ENCODE data around the gene CNDP1. TPM values are rescaled to one million over a fixed set of nuclear protein-coding genes. Genes with fewer than 3 reads are reported as not detected.

CNDP1 gene
- polyA plus RNA-seq, 1 experiment = not detected

DNA sequence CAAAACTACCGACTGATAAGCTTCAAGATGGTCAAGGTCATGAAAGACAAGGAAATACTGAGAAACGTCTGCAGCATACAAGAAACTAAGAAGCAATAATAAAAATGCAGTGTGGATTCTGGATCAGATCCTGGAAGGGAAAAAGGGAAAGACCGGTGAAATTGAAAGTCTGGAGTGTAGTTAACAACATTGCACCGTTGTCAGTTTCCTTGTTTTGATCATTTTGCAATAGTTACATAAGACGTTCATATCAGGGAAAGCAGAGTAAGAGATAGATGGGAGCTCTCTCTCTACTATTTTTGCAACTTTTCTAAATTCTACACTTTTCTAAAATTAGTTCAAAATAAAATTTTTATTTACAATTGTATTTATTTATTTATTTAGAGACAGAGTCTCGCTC, 48.3 kb downstream of the CNDP1 start:
- DNase-seq (ENCODE audit: low read depth) = no peak
- TF ChIP-seq, protein P1, sequence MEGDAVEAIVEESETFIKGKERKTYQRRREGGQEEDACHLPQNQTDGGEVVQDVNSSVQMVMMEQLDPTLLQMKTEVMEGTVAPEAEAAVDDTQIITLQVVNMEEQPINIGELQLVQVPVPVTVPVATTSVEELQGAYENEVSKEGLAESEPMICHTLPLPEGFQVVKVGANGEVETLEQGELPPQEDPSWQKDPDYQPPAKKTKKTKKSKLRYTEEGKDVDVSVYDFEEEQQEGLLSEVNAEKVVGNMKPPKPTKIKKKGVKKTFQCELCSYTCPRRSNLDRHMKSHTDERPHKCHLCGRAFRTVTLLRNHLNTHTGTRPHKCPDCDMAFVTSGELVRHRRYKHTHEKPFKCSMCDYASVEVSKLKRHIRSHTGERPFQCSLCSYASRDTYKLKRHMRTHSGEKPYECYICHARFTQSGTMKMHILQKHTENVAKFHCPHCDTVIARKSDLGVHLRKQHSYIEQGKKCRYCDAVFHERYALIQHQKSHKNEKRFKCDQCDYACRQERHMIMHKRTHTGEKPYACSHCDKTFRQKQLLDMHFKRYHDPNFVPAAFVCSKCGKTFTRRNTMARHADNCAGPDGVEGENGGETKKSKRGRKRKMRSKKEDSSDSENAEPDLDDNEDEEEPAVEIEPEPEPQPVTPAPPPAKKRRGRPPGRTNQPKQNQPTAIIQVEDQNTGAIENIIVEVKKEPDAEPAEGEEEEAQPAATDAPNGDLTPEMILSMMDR (IDR thresholded peaks at IDR 0.05; ENCODE audit: insufficient read depth, low read depth, low read length) = no peak
- CTCF ChIA-PET = no interaction called here
- H3K27me3 ChIP-seq (ENCODE audit: control insufficient read depth, insufficient read depth, low read length) = peaks cover 2% of the 10 kb centered on the region; the same call in 1 of the 2 replicates
- H3K4me3 ChIP-seq (ENCODE audit: low read depth, low read length) = no peak overlapping the region
- H3K36me3 ChIP-seq (ENCODE audit: control insufficient read depth, insufficient read depth, low read length) = no peaks in the 10 kb centered on the region
- POLR2A ChIA-PET = no interaction called here

DNA sequence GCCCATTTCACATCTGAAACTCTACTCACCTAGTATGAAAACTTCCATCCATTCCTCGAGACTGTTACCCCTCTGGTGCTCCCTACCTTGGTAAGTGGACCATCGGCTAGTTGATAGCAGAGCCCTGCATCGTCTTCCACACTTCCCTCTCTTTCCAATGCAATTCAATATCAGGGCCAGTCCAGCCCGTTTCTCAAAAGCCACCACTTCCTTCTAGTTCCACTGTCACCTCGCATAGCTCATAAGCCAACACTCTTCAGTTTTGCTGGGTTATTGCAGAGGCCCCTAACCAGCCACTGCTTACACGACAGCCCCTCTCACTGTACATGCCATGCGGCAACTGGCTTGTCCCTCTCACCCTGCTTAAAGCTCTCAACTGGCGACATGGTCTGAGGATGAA, 53.1 kb downstream of the CNDP1 start:
- Histone ChIP-seq H3K4me3 (ENCODE audit: low read depth, low read length) (no peak overlapping the region), H3K36me3 (ENCODE audit: control insufficient read depth, insufficient read depth, low read length) (no peaks in the 10 kb centered on the region), H3K27me3 (ENCODE audit: control insufficient read depth, insufficient read depth, low read length) (no peaks in the 10 kb centered on the region; the same call in 1 of the 2 replicates)
- DNase-seq (ENCODE audit: low read depth) = no peak
- POLR2A ChIA-PET = no interaction called here
- CTCF ChIA-PET = no interaction called here
- TF ChIP-seq, protein P1 (IDR thresholded peaks at IDR 0.05; ENCODE audit: insufficient read depth, low read depth, low read length) = no peak

DNA sequence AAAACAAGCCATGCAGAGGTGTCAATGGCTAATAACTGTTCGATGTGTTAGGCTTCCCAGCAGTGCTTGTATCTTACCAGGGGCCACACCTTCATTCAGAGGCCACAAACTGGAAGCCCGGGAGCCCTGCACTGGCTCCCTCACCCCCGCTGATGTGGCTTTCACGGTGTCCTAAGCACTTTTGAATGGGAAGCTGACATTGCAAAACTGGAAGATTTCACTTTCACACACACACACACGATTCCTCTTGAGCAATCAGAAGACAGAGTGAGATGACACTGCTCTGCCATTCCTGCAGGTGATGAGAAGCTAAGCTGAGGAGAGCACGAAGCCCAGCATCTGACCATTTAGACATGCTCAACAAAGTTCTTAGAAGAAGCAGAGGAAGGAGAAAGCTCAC, 54.7 kb downstream of the CNDP1 start:
- TF ChIP-seq, protein P1 (IDR thresholded peaks at IDR 0.05; ENCODE audit: insufficient read depth, low read depth, low read length) = no peak
- Histone ChIP-seq H3K27me3 (ENCODE audit: control insufficient read depth, insufficient read depth, low read length) (no peaks in the 10 kb centered on the region), H3K36me3 (ENCODE audit: control insufficient read depth, insufficient read depth, low read length) (no peaks in the 10 kb centered on the region), H3K4me3 (ENCODE audit: low read depth, low read length) (no peak overlapping the region)
- no peak for DNase-seq (ENCODE audit: low read depth)
- ChIA-PET CTCF (no interaction called here), POLR2A (no interaction called here)

DNA sequence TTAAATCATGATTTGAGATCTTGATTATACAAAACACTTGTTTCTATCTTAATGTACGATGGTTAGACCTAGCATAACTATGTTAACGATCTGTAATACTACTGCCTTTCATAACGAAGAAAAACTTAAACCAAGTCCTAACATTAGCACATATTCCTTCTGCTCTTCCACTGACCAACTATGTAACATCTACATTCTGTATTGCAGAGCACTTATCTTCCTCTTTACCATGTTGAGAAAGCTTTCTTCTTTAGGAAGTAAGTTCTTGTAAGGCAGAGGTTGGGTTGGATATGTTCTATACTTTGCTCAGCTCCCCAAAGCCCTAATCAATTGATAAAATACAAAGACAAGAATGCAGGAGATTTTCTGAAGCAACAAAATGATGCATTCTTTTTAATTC, 55.5 kb downstream of the CNDP1 start:
- DNase-seq (ENCODE audit: low read depth) = no peak
- no peaks in the 10 kb centered on the region for H3K27me3 ChIP-seq (ENCODE audit: control insufficient read depth, insufficient read depth, low read length)
- H3K36me3 ChIP-seq (ENCODE audit: control insufficient read depth, insufficient read depth, low read length) = no peaks in the 10 kb centered on the region
- TF ChIP-seq, protein P1 (IDR thresholded peaks at IDR 0.05; ENCODE audit: insufficient read depth, low read depth, low read length) = no peak
- CTCF ChIA-PET = interaction anchor here (0.6 kb wide), 1 partner anchor 451 kb away, joined by 3 read pairs; no protein-coding TSS in a partner anchor
- POLR2A ChIA-PET = no interaction called here
- H3K4me3 ChIP-seq (ENCODE audit: low read depth, low read length) = no peak overlapping the region

DNA sequence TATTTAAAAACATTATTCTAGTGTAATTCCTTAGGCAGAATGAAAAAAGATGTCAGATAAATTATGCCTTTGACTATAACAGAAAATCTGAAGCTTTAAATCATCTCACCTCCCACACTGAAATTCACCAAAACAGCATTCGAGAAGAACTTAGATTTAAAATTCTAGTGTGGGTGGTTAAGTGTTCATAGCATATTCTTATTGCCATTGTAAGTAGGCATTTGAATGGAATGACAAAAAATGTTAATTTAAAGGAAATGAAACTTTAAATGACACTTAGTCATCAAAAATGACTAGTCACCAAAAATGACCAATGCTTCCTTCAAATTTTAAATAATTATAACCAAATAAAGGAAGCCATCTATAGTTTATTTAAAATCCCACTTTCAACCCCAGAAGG, 56.4 kb downstream of the CNDP1 start:
- no peaks in the 10 kb centered on the region for H3K27me3 ChIP-seq (ENCODE audit: control insufficient read depth, insufficient read depth, low read length)
- H3K36me3 ChIP-seq (ENCODE audit: control insufficient read depth, insufficient read depth, low read length) = no peaks in the 10 kb centered on the region
- H3K4me3 ChIP-seq (ENCODE audit: low read depth, low read length) = no peak overlapping the region
- ChIA-PET POLR2A (no interaction called here), CTCF (interaction anchor here (0.6 kb wide), 1 partner anchor 452 kb away, joined by 3 read pairs; no protein-coding TSS in a partner anchor)
- no peak for DNase-seq (ENCODE audit: low read depth)
- TF ChIP-seq, protein P1 (IDR thresholded peaks at IDR 0.05; ENCODE audit: insufficient read depth, low read depth, low read length) = no peak
